ENCODE results near the gene OR6S1. TPM values are rescaled to one million over a fixed set of nuclear protein-coding genes. Genes with fewer than 3 reads are reported as not detected.

Gene OR6S1
- total and polyA plus RNA-seq, 2 donors (not counting 3 experiments of a cell fraction or from before 2014, with no cell fraction given), result not detected

DNA sequence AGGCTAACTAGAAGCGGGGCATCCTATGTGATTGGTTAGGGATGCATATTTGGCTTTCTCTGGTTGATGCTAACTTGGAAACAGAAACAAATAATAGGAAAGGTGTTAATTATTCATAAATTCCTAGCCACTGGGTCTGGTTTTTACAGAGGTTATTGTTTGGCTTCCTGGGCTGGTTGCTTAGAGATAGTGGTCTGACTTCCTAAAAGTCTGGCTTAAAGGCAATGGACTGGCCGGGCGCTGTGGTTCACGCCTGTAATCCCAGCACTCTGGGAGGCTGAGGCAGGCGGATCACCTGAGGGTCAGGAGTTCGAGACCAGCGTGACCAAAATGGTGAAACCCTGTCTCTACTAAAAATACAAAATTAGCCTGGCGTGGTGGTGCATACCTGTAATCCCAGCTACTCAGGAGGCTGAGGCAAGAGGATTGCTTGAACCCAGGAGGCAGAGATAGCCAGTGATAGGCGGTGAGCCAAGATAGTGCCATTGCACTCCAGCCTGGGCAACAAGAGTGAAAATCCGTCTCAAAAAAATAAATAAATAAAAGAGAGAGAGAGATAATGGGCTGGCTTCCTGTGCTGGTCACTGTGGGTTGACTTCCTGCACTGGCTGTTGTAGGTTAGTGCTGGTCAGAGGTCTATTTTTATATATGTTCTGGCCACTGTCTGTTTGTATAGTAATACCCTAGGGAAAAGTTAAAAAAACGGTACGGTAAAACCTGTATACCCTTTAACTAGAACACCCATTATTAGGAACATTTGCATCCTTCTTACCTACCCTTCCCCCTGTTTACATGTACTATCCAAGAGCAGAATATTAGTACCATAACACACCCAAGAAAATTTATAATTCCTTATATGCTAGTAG, 24.1 kb downstream of the OR6S1 start:
- DNase-seq (ENCODE audit: low read depth, low spot score) (no peak), FAIRE-seq (no peak)
- dilution Hi-C loops (cut with MboI; ENCODE audit: extremely low pct_ligation_motif_present, low sequenced_read_pairs), result no loop called here
- Histone ChIP-seq H3K9ac (replicated peaks; ENCODE audit: extremely low read depth, insufficient read depth, low read length) (no peak overlapping the region), H3K4me2 (ENCODE audit: insufficient read depth, low read length) (no peak overlapping the region), H3K36me3 (ENCODE audit: control insufficient read depth in 2 of 2, extremely low read depth in 1 of 2, insufficient read depth in 2 of 2, low read length in 2 of 2) (no peaks in the 10 kb centered on the region), H3K27me3 (ENCODE audit: control insufficient read depth in 2 of 2, insufficient read depth in 2 of 2, low read length in 2 of 2) (peaks cover 4 to 5% of the 10 kb centered on the region in 2 experiments), H3K4me3 (replicated peaks in 1 of 3; ENCODE audit: insufficient read depth in 1 of 3, low read depth in 1 of 3, low read length in 3 of 3) (no peak overlapping the region), H4K20me1 (replicated peaks; ENCODE audit: control insufficient read depth, extremely low read depth, insufficient read depth, low read length) (no peaks in the 10 kb centered on the region), H3K9me1 (replicated peaks; ENCODE audit: control insufficient read depth, extremely low read depth, insufficient read depth, low read length) (no peaks in the 10 kb centered on the region), H3K9me3 (replicated peaks; ENCODE audit: control insufficient read depth, insufficient read depth, low read length) (no peaks in the 10 kb centered on the region), H3K4me1 (ENCODE audit: control insufficient read depth, extremely low read depth, insufficient read depth, low read length) (peaks cover 7% of the 10 kb centered on the region), H3K27ac (ENCODE audit: insufficient read depth, low read depth, low read length) (no peak overlapping the region), H2AFZ (ENCODE audit: low read depth, low read length) (no peak overlapping the region), H3K79me2 (ENCODE audit: control insufficient read depth, insufficient read depth, low read length) (no peaks in the 10 kb centered on the region)
- ChIA-PET POLR2A (no interaction called here), CTCF (interaction anchor here (0.8 kb wide), 1 partner anchor 74 kb away, joined by 3 read pairs; no protein-coding TSS in a partner anchor)
- TF ChIP-seq, protein P1, sequence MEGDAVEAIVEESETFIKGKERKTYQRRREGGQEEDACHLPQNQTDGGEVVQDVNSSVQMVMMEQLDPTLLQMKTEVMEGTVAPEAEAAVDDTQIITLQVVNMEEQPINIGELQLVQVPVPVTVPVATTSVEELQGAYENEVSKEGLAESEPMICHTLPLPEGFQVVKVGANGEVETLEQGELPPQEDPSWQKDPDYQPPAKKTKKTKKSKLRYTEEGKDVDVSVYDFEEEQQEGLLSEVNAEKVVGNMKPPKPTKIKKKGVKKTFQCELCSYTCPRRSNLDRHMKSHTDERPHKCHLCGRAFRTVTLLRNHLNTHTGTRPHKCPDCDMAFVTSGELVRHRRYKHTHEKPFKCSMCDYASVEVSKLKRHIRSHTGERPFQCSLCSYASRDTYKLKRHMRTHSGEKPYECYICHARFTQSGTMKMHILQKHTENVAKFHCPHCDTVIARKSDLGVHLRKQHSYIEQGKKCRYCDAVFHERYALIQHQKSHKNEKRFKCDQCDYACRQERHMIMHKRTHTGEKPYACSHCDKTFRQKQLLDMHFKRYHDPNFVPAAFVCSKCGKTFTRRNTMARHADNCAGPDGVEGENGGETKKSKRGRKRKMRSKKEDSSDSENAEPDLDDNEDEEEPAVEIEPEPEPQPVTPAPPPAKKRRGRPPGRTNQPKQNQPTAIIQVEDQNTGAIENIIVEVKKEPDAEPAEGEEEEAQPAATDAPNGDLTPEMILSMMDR (IDR thresholded peaks at IDR 0.05; ENCODE audit: extremely low read depth in 1 of 2, insufficient read depth in 1 of 2, low read depth in 1 of 2, low read length in 2 of 2), result no peak
- TF ChIP-seq EZH2 (IDR thresholded peaks at IDR 0.05; ENCODE audit: borderline replicate concordance, low read depth, low read length, severe bottlenecking) (no peak), JUN (IDR thresholded peaks at IDR 0.05; ENCODE audit: borderline replicate concordance, insufficient read depth, insufficient read length, low read depth) (no peak), GATA2 (IDR thresholded peaks at IDR 0.05; ENCODE audit: insufficient read depth, insufficient read length, low read depth, low read length) (no peak), POLR2A (IDR thresholded peaks at IDR 0.05; ENCODE audit: low read depth, low read length) (no peak), FOS (IDR thresholded peaks at IDR 0.05; ENCODE audit: borderline replicate concordance, insufficient read depth, low read length) (no peak), MYC (IDR thresholded peaks at IDR 0.05; ENCODE audit: low read depth, low read length) (no peak), POLR2AphosphoS5 (IDR thresholded peaks at IDR 0.05; ENCODE audit: insufficient read depth, low read depth, low read length) (no peak), MAX (IDR thresholded peaks at IDR 0.05; ENCODE audit: insufficient read depth, insufficient read length) (no peak)
- no TSS peak for BruUV-seq (replicated peaks)
- intact Hi-C loops (cut with micrococcal nuclease), result no loop called here
